ENCODE measurements around the gene TMPRSS3.

Gene TMPRSS3

GRCh38 chr21:42350318-42350910 lies 45.4 kb downstream of the TMPRSS3 start:
- TF ChIP-seq CTCF (IDR thresholded peaks at IDR 0.05; ENCODE audit: low read depth, low read length), result no peak
- H3K4me3 ChIP-seq (ENCODE audit: low read depth, low read length), result no peak overlapping the region

- no peak overlapping the region for H3K4me3 ChIP-seq (ENCODE audit: low read depth, low read length)
- TF ChIP-seq CTCF (IDR thresholded peaks at IDR 0.05; ENCODE audit: low read depth, low read length), result no peak
Measured at GRCh38 chr21:42349420-42350317, 46.2 kb downstream of the TMPRSS3 start.

- H3K4me3 ChIP-seq (ENCODE audit: low read depth, low read length), result no peak overlapping the region
- TF ChIP-seq CTCF (IDR thresholded peaks at IDR 0.05; ENCODE audit: low read depth, low read length), result no peak
Measured at GRCh38 chr21:42348762-42349161, 47.1 kb downstream of the TMPRSS3 start.

GRCh38 chr21:42347601-42348327 lies 48.1 kb downstream of the TMPRSS3 start:
- TF ChIP-seq CTCF (IDR thresholded peaks at IDR 0.05; ENCODE audit: low read depth, low read length), result no peak
- H3K4me3 ChIP-seq (ENCODE audit: low read depth, low read length), result no peak overlapping the region

GRCh38 chr21:42346866-42347600 lies 48.8 kb downstream of the TMPRSS3 start:
- H3K4me3 ChIP-seq (ENCODE audit: low read depth, low read length), result no peak overlapping the region
- TF ChIP-seq CTCF (IDR thresholded peaks at IDR 0.05; ENCODE audit: low read depth, low read length), result no peak

GRCh38 chr21:42346441-42346840 lies 49.4 kb downstream of the TMPRSS3 start:
- no peak overlapping the region for H3K4me3 ChIP-seq (ENCODE audit: low read depth, low read length)
- TF ChIP-seq CTCF (IDR thresholded peaks at IDR 0.05; ENCODE audit: low read depth, low read length), result no peak

Data from WI38 (cell line).